HCT116 (cell line): ENCODE measurements around the gene UPB1. TPM values are rescaled to one million over a fixed set of nuclear protein-coding genes. Genes with fewer than 3 reads are reported as not detected.

Source experiments
- ATAC-seq: fragments of 200-7000 bp; cut with Tn5 transposase; 2 replicates; pipeline ENCODE4 v1.9.1; 2020; ENCODE audit warnings: mild to moderate bottlenecking, moderate library complexity
- BruUV-seq: library from RNA; stranded (reverse); fragments of 400-500 nt; replicated peaks from 2 replicates; lab custom pipeline; 2021; lab: Mats Ljungman, UMichigan
- CTCF ChIA-PET: fragments of 300-600 bp; sonication (Branson Sonifier 250); formaldehyde crosslinking; loops from one replicate; lab custom pipeline; 2021; ENCODE audit warnings: antibody characterized with exemption; lab: Charles Lee
- POLR2A ChIA-PET: fragments of 300-600, 350-600 bp; sonication (Branson Sonifier 250); formaldehyde crosslinking; loops from one replicate; lab custom pipeline; 2021; ENCODE audit warnings: antibody characterized with exemption; lab: Charles Lee
- RAD21 ChIA-PET, 2 experiments: fragments of 300-600 bp; sonication (Branson Sonifier 250); formaldehyde crosslinking; loops; one replicate each; lab custom pipeline; 2023; ENCODE audit warnings: low total read pairs in 2 of 2; ENCODE audit not compliant: uncharacterized antibody in 2 of 2, unreplicated experiment in 2 of 2, low non-redundant PET in 1 of 2; lab: Charles Lee
- DNase-seq: peaks from one replicate; pipeline ENCODE4 v3.0.0-alpha.2; 2010; ENCODE audit warnings: low read depth, low spot score
- H2AFZ ChIP-seq: fragments of 200-600 bp; shearing (Covaris generic), sonication (generic); 2 replicates; pipeline ENCODE4 v1.6.1; 2017; ENCODE audit warnings: low read depth, mixed run types, mixed read lengths, antibody characterized with exemption, low read length; ENCODE audit not compliant: poor library complexity, severe bottlenecking
- H3K27ac ChIP-seq: 2 replicates; pipeline ENCODE4 v1.5.1; 2012; ENCODE audit warnings: low read depth, low read length
- H3K27me3 ChIP-seq: fragments of 200-600 bp; sonication (generic); 2 replicates; pipeline ENCODE4 v1.6.1; 2016; ENCODE audit warnings: mixed run types, low read length, mixed read lengths; ENCODE audit not compliant: insufficient read depth
- H3K36me3 ChIP-seq, 2 experiments: fragments of 200-500 bp in 1 of 2; fragments of 200-600 bp in 1 of 2; sonication (Bioruptor generic) in 1 of 2; sonication (generic) in 1 of 2; 2 replicates each; pipeline versions ENCODE4 v1.5.1 to v1.6.1; 2014 to 2016; ENCODE audit warnings: low read length in 2 of 2, inconsistent platforms in 1 of 2, mixed read lengths in 1 of 2, mixed run types in 1 of 2; ENCODE audit not compliant: insufficient read depth in 2 of 2, control insufficient read depth in 1 of 2
- H3K4me1 ChIP-seq, 2 experiments: fragments of 200-600 bp in 1 of 2; sonication (generic) in 1 of 2; 2 replicates each; pipeline versions ENCODE4 v1.5.1 to v1.6.1; 2012 to 2017; ENCODE audit warnings: low read length in 2 of 2, inconsistent platforms in 1 of 2, mild to moderate bottlenecking in 1 of 2, mixed read lengths in 1 of 2, mixed run types in 1 of 2, moderate library complexity in 1 of 2; ENCODE audit not compliant: insufficient read depth in 2 of 2, control insufficient read depth in 1 of 2
- H3K4me2 ChIP-seq: fragments of 200-600 bp; sonication (generic); 2 replicates; pipeline ENCODE4 v1.6.1; 2017; ENCODE audit warnings: mixed run types, low read length, mixed read lengths
- H3K4me3 ChIP-seq, 2 experiments: fragments of 200-600 bp in 1 of 2; sonication (generic) in 1 of 2; replicated peaks in 1 of 2; 2 replicates each; pipeline ENCODE4 v1.5.1; 2011 to 2016; ENCODE audit warnings: low read length in 2 of 2, control low read depth in 1 of 2, low read depth in 1 of 2, mild to moderate bottlenecking in 1 of 2, mixed read lengths in 1 of 2, mixed run types in 1 of 2
- H3K79me2 ChIP-seq: fragments of 200-600 bp; sonication (generic); 2 replicates; pipeline ENCODE4 v1.6.1; 2017; ENCODE audit warnings: mild to moderate bottlenecking, mixed run types, low read length, moderate library complexity, mixed read lengths; ENCODE audit not compliant: insufficient read depth
- H3K9ac ChIP-seq: fragments of 200-600 bp; sonication (generic); 2 replicates; pipeline ENCODE4 v1.6.1; 2016; ENCODE audit warnings: low read length, mixed read lengths
- H3K9me2 ChIP-seq: fragments of 200-600 bp; sonication (generic), shearing (Covaris generic); 2 replicates; pipeline ENCODE4 v1.6.1; 2017; ENCODE audit warnings: mixed run types, mild to moderate bottlenecking, moderate library complexity; ENCODE audit not compliant: insufficient read depth
- H3K9me3 ChIP-seq, 2 experiments: fragments of 200-500 bp in 1 of 2; fragments of 200-600 bp in 1 of 2; sonication (Bioruptor generic) in 1 of 2; sonication (generic) in 1 of 2; 2 replicates each; pipeline ENCODE4 v1.6.1; 2014 to 2017; ENCODE audit warnings: low read length in 2 of 2, mixed read lengths in 2 of 2, inconsistent platforms in 1 of 2, low read depth in 1 of 2, mild to moderate bottlenecking in 1 of 2, mixed run types in 1 of 2, moderate library complexity in 1 of 2; ENCODE audit not compliant: control insufficient read depth in 1 of 2, insufficient read depth in 1 of 2
- H4K20me1 ChIP-seq: fragments of 200-600 bp; sonication (generic), shearing (Covaris generic); 2 replicates; pipeline ENCODE4 v1.6.1; 2017; ENCODE audit warnings: mixed run types, mild to moderate bottlenecking, moderate library complexity; ENCODE audit not compliant: insufficient read depth
- CEBPB ChIP-seq: IDR thresholded peaks from 2 replicates; pipeline ENCODE4 v1.6.1; 2012; ENCODE audit warnings: low read depth
- EGR1 ChIP-seq: IDR thresholded peaks from 2 replicates; pipeline ENCODE4 v1.6.1; 2012; ENCODE audit warnings: low read depth
- ELF1 ChIP-seq: IDR thresholded peaks from 2 replicates; pipeline ENCODE4 v1.6.1; 2012; ENCODE audit warnings: low read depth, borderline replicate concordance
- EZH2 ChIP-seq: fragments of 200-600 bp; sonication (generic); IDR thresholded peaks from 2 replicates; pipeline ENCODE4 v1.6.1; 2017; ENCODE audit warnings: antibody characterized with exemption, mixed run types
- POLR2A ChIP-seq: IDR thresholded peaks from 2 replicates; pipeline ENCODE4 v1.7.0; 2011; ENCODE audit warnings: borderline replicate concordance; ENCODE audit not compliant: insufficient read depth, insufficient read length; ENCODE audit errors: extremely low read depth
- POLR2AphosphoS5 ChIP-seq: IDR thresholded peaks from 2 replicates; pipeline ENCODE4 v1.6.1; 2011; ENCODE audit warnings: mild to moderate bottlenecking, low read depth, low read length, moderate library complexity
- SIN3A ChIP-seq: IDR thresholded peaks from 2 replicates; pipeline ENCODE4 v1.6.1; 2012; ENCODE audit warnings: low read depth
- SP1 ChIP-seq: IDR thresholded peaks from 2 replicates; pipeline ENCODE4 v1.6.1; 2012; ENCODE audit warnings: low read depth
- SRF ChIP-seq: IDR thresholded peaks from 2 replicates; pipeline ENCODE4 v1.6.1; 2012; ENCODE audit warnings: low read depth
- TCF7L2 ChIP-seq: IDR thresholded peaks from 2 replicates; pipeline ENCODE4 v1.7.0; 2011; ENCODE audit warnings: borderline replicate concordance, inconsistent platforms; ENCODE audit not compliant: insufficient read depth, insufficient read length; ENCODE audit errors: extremely low read depth
- ZFX ChIP-seq: fragments of 450-650 bp; IDR thresholded peaks from 2 replicates; pipeline ENCODE4 v1.6.1; 2017
- ZNF274 ChIP-seq: fragments of 200-500 bp; sonication (Bioruptor generic); IDR thresholded peaks from 2 replicates; pipeline ENCODE4 v1.6.1; 2014; ENCODE audit warnings: mild to moderate bottlenecking, low read depth, low read length, inconsistent platforms
- intact Hi-C: fragments of 100-400 bp; cut with micrococcal nuclease; formaldehyde crosslinking; loops from 2 replicates; pipeline ENCODE4 v1.10.0; 2022
- total RNA-seq: library from RNA; stranded (reverse); gene quantifications from one replicate; pipeline ENCODE4 v1.2.1, GENCODE V29; 2021; ENCODE audit not compliant: unreplicated experiment
- TF ChIP-seq, protein P1 (sequence below), 3 experiments: fragments of 200-600 bp in 1 of 3; sonication (generic) in 1 of 3; IDR thresholded peaks in 2 of 3; conservative IDR thresholded peaks in 1 of 3; 2 replicates each; pipeline ENCODE4 v1.5.1; 2012 to 2017; ENCODE audit warnings: low read depth in 2 of 3, low read length in 2 of 3, antibody characterized with exemption in 1 of 3, borderline replicate concordance in 1 of 3, control low read depth in 1 of 3, mild to moderate bottlenecking in 1 of 3, mixed read lengths in 1 of 3, mixed run types in 1 of 3, moderate library complexity in 1 of 3; ENCODE audit not compliant: insufficient read depth in 1 of 3
- TF ChIP-seq, protein P2 (sequence below): IDR thresholded peaks from 2 replicates; pipeline ENCODE4 v1.6.1; 2012
- TF ChIP-seq, protein P3 (sequence below): IDR thresholded peaks from 2 replicates; pipeline ENCODE4 v1.6.1; 2012; ENCODE audit warnings: low read depth

The UPB1 gene
- total RNA-seq, 1 experiment from 2014 or later = 0.27 TPM

DNA sequence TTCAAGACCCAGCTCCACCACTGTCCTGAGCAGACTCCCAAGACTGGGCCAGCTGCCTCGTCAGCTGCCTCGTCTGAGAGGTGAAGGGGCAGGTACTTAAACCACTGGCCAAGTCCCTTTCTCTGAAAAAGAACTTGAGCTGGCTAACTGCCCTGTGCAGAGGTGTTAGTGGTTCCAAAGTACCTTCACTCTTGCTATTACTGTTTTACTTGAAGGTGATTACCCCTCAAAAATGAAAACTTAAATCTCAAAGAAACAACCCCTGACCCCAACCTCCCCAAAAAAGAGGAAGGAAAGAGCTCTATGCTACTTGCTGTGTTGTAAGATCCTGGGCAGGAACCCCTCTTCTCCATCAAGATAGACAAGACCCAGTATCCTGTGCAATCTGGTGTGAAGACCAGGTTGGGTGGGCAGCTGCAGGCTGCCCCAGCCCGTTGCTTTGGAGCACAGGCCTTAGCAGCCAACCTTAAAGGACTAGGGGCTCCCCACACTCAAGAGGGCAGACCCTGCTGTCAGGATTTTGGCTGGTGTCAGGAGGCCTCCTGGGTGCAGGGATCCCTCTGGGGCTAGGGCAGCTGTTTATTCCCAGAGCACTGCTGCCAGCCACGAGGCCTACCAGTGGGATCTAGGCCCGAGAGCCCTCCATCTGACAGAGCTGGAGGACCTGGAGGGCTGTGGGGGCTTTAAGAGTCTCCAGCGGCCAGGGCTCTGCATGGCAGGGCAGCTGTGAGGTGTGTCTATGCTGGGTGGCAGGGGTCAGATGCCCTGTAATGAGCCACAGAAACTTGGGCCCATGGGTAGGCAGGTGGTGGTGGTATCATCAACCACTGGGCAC lies 46.8 kb downstream of the UPB1 start (continued):
- TF ChIP-seq, protein P1, sequence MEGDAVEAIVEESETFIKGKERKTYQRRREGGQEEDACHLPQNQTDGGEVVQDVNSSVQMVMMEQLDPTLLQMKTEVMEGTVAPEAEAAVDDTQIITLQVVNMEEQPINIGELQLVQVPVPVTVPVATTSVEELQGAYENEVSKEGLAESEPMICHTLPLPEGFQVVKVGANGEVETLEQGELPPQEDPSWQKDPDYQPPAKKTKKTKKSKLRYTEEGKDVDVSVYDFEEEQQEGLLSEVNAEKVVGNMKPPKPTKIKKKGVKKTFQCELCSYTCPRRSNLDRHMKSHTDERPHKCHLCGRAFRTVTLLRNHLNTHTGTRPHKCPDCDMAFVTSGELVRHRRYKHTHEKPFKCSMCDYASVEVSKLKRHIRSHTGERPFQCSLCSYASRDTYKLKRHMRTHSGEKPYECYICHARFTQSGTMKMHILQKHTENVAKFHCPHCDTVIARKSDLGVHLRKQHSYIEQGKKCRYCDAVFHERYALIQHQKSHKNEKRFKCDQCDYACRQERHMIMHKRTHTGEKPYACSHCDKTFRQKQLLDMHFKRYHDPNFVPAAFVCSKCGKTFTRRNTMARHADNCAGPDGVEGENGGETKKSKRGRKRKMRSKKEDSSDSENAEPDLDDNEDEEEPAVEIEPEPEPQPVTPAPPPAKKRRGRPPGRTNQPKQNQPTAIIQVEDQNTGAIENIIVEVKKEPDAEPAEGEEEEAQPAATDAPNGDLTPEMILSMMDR (IDR thresholded peaks at IDR 0.05 in 2 of 3, conservative IDR thresholded peaks at IDR 0.05 in 1 of 3; ENCODE audit: borderline replicate concordance in 1 of 3, insufficient read depth in 1 of 3, low read depth in 2 of 3, low read length in 2 of 3) = no peak
- TF ChIP-seq POLR2A (no peak), POLR2AphosphoS5 (no peak)

DNA sequence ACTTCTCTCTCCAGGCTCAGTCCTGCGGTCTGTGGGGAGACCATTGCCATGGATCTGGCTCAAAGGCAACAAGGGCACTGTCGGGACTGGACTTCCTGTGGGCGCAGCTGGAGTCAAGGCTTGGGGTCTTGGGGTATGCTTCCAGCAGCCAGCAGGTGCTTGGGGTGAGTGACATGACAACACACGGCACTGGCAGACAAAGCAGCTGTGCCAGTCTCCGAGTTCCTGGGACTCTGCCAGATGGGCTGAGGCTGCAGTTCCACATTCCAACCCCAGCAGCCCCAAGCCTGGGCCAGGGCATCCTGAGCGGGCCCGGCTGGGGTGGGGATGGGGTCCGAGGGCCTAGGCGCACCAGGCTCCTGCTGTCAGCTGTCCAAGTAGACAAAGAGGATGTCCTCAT lies 47.5 kb downstream of the UPB1 start:
- Histone ChIP-seq H3K36me3 (peaks cover 0 to 12% of the 10 kb centered on the region in 2 experiments; a peak in 3 of 4 replicates), H3K9ac (no peak overlapping the region), H3K79me2 (no peaks in the 10 kb centered on the region), H3K4me3 (no peak overlapping the region), H3K9me3 (no peaks in the 10 kb centered on the region), H2AFZ (no peak overlapping the region), H3K4me1 (no peaks in the 10 kb centered on the region), H3K9me2 (no peaks in the 10 kb centered on the region), H3K27me3 (no peaks in the 10 kb centered on the region), H4K20me1 (no peaks in the 10 kb centered on the region), H3K4me2 (no peak overlapping the region), H3K27ac (no peak overlapping the region)
- ATAC-seq = no peak; the same call in 1 of the 2 replicates
- ChIA-PET POLR2A (no interaction called here), CTCF (no interaction called here), RAD21 (no interaction called here)
- no TSS peak for BruUV-seq
- TF ChIP-seq ZNF274 (no peak), SRF (no peak), ELF1 (no peak), SIN3A (no peak), SP1 (no peak), CEBPB (no peak), EGR1 (no peak), ZFX (no peak), TCF7L2 (no peak), EZH2 (no peak)
- TF ChIP-seq, protein P2, sequence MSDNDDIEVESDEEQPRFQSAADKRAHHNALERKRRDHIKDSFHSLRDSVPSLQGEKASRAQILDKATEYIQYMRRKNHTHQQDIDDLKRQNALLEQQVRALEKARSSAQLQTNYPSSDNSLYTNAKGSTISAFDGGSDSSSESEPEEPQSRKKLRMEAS = no peak
- TF ChIP-seq, protein P1 (IDR thresholded peaks at IDR 0.05 in 2 of 3, conservative IDR thresholded peaks at IDR 0.05 in 1 of 3; ENCODE audit: borderline replicate concordance in 1 of 3, insufficient read depth in 1 of 3, low read depth in 2 of 3, low read length in 2 of 3) = no peak
- TF ChIP-seq, protein P3, sequence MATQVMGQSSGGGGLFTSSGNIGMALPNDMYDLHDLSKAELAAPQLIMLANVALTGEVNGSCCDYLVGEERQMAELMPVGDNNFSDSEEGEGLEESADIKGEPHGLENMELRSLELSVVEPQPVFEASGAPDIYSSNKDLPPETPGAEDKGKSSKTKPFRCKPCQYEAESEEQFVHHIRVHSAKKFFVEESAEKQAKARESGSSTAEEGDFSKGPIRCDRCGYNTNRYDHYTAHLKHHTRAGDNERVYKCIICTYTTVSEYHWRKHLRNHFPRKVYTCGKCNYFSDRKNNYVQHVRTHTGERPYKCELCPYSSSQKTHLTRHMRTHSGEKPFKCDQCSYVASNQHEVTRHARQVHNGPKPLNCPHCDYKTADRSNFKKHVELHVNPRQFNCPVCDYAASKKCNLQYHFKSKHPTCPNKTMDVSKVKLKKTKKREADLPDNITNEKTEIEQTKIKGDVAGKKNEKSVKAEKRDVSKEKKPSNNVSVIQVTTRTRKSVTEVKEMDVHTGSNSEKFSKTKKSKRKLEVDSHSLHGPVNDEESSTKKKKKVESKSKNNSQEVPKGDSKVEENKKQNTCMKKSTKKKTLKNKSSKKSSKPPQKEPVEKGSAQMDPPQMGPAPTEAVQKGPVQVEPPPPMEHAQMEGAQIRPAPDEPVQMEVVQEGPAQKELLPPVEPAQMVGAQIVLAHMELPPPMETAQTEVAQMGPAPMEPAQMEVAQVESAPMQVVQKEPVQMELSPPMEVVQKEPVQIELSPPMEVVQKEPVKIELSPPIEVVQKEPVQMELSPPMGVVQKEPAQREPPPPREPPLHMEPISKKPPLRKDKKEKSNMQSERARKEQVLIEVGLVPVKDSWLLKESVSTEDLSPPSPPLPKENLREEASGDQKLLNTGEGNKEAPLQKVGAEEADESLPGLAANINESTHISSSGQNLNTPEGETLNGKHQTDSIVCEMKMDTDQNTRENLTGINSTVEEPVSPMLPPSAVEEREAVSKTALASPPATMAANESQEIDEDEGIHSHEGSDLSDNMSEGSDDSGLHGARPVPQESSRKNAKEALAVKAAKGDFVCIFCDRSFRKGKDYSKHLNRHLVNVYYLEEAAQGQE = no peak
- intact Hi-C loops = no loop called here
- no peak for DNase-seq
